HuH-7.5 (cell line): ENCODE results near the gene RGS6.
"Not testable (repeated sequence)": the region's sequence is repeated elsewhere in the genome, so short reads cannot be mapped to it uniquely, and the experiment has no call there.

Experiments
- DNase-seq: peaks from one replicate; pipeline ENCODE4 v3.0.0; 2011; ENCODE audit warnings: low spot score

The RGS6 gene

GRCh38 chr14:71932229-71932981 lies at the start of gene RGS6:
RGS6 (plus strand) TSS chr14:71932429.
- peak; percentile 17 for DNase-seq

- DNase-seq: no peak
Observed at GRCh38 chr14:71883094-71883493, 49.1 kb upstream of the RGS6 start.

GRCh38 chr14:71885301-71885700 lies 46.9 kb upstream of the RGS6 start:
- no peak for DNase-seq

GRCh38 chr14:71887802-71888201 lies 44.4 kb upstream of the RGS6 start:
- DNase-seq: not testable (repeated sequence)

- no peak for DNase-seq
Observed at GRCh38 chr14:71890541-71890940, 41.7 kb upstream of the RGS6 start.

GRCh38 chr14:71891185-71891584 lies 41.0 kb upstream of the RGS6 start:
- DNase-seq: no peak

GRCh38 chr14:71891970-71892369 lies 40.3 kb upstream of the RGS6 start:
- DNase-seq: no peak

- DNase-seq: no peak
Observed at GRCh38 chr14:71905031-71905430, 27.2 kb upstream of the RGS6 start.

GRCh38 chr14:71905860-71906259 lies 26.4 kb upstream of the RGS6 start:
- DNase-seq: no peak

GRCh38 chr14:71907793-71908515 lies 24.3 kb upstream of the RGS6 start:
- DNase-seq: no peak

- no peak for DNase-seq
Observed at GRCh38 chr14:71911669-71912068, 20.6 kb upstream of the RGS6 start.

- DNase-seq: no peak
Observed at GRCh38 chr14:71913342-71913741, 18.9 kb upstream of the RGS6 start.

- DNase-seq: no peak
Observed at GRCh38 chr14:71918955-71919354, 13.3 kb upstream of the RGS6 start.

GRCh38 chr14:71923513-71923912 lies 8.7 kb upstream of the RGS6 start:
- DNase-seq: no peak

- no peak for DNase-seq
Observed at GRCh38 chr14:71931492-71932228, 569 bp upstream of the RGS6 start.

- no peak for DNase-seq
Observed at GRCh38 chr14:71933001-71933587, 865 bp downstream of the RGS6 start.

GRCh38 chr14:71938273-71938672 lies 6.0 kb downstream of the RGS6 start:
- DNase-seq: not testable (repeated sequence)

- not testable (repeated sequence) for DNase-seq
Observed at GRCh38 chr14:71939344-71939743, 7.1 kb downstream of the RGS6 start.

GRCh38 chr14:71940500-71940899 lies 8.3 kb downstream of the RGS6 start:
- not testable (repeated sequence) for DNase-seq

GRCh38 chr14:71941616-71942015 lies 9.4 kb downstream of the RGS6 start:
- not testable (repeated sequence) for DNase-seq

GRCh38 chr14:71942904-71943694 lies 10.9 kb downstream of the RGS6 start:
- DNase-seq: no peak

GRCh38 chr14:71943695-71944018 lies 11.4 kb downstream of the RGS6 start:
- DNase-seq: no peak
